HepG2 (cell line): Measurements from ENCODE around the gene CHMP1B. TPM values are rescaled to one million over a fixed set of nuclear protein-coding genes. Genes with fewer than 3 reads are reported as not detected.
A peak's percentile ranks its signal among the peaks of the same experiment; 100 is the strongest.

Source experiments
- ATAC-seq: fragments of 200-7000 bp; cut with Tn5 transposase; 3 replicates; pipeline ENCODE4 v1.9.1; 2020; ENCODE audit warnings: mild to moderate bottlenecking, moderate library complexity
- BruUV-seq: library from RNA; stranded (reverse); fragments of 400-500 nt; replicated peaks from 2 replicates; lab custom pipeline; 2021; lab: Mats Ljungman, UMichigan
- CTCF ChIA-PET: fragments of 300-600 bp; formaldehyde crosslinking; extraction: SDS; loops from one replicate; lab custom pipeline; 2021; ENCODE audit warnings: low total read pairs, inconsistent platforms, low intra/inter-chr PET ratio; lab: Yijun Ruan, JAX
- POLR2A ChIA-PET: fragments of 350-600 bp; sonication (Branson Sonifier 250); formaldehyde crosslinking; loops from one replicate; lab custom pipeline; 2020; ENCODE audit warnings: antibody characterized with exemption, inconsistent platforms; lab: Yijun Ruan, JAX
- DNase-seq: peaks from one replicate; pipeline ENCODE4 v3.0.0-alpha.2; 2015; ENCODE audit warnings: low spot score
- FAIRE-seq: peaks from 3 replicates; lab custom pipeline; 2011; peaks lifted over from hg19 to GRCh38; lab: Jason Lieb, UNC
- H2AFZ ChIP-seq: one replicate; pipeline ENCODE4 v1.6.1; 2011; ENCODE audit warnings: low read length, inconsistent platforms
- H3K27ac ChIP-seq: fragments of 300-600 bp; 3 replicates; pipeline ENCODE4 v1.8.0; 2011; ENCODE audit warnings: mixed run types, mild to moderate bottlenecking, mixed read lengths, low read length, inconsistent platforms; ENCODE audit not compliant: insufficient read depth; ENCODE audit errors: extremely low read length
- H3K27me3 ChIP-seq, 2 experiments: fragments of 200-600 bp in 1 of 2; 2 replicates in 1 of 2; 3 replicates in 1 of 2; pipeline versions ENCODE4 v1.6.0 to v1.8.0; 2011; ENCODE audit warnings: low read length in 2 of 2, mild to moderate bottlenecking in 2 of 2, moderate library complexity in 2 of 2, inconsistent platforms in 1 of 2; ENCODE audit not compliant: insufficient read depth in 2 of 2, control insufficient read depth in 1 of 2
- H3K36me3 ChIP-seq, 2 experiments: fragments of 200-600 bp in 1 of 2; replicated peaks in 1 of 2; 2 replicates in 1 of 2; 3 replicates in 1 of 2; pipeline versions ENCODE4 v1.5.1 to v1.8.0; 2011; ENCODE audit warnings: low read length in 2 of 2, inconsistent platforms in 1 of 2; ENCODE audit not compliant: insufficient read depth in 2 of 2, control insufficient read depth in 1 of 2
- H3K4me1 ChIP-seq: 2 replicates; pipeline ENCODE4 v1.5.1; 2012; ENCODE audit warnings: low read length, inconsistent platforms; ENCODE audit not compliant: insufficient read depth
- H3K4me2 ChIP-seq: 2 replicates; pipeline ENCODE4 v1.6.0; 2011; ENCODE audit warnings: low read depth, low read length, inconsistent platforms
- H3K4me3 ChIP-seq, 3 experiments: fragments of 200-600 bp in 1 of 3; sonication (generic), shearing (Covaris generic) in 1 of 3; replicated peaks in 1 of 3; 2 replicates each; pipeline ENCODE4 v1.5.1; 2011 to 2016; ENCODE audit warnings: low read length in 3 of 3, inconsistent platforms in 2 of 3, low read depth in 2 of 3, mild to moderate bottlenecking in 2 of 3, control low read depth in 1 of 3, mixed read lengths in 1 of 3; ENCODE audit not compliant: insufficient read depth in 1 of 3
- H3K79me2 ChIP-seq: one replicate; pipeline ENCODE4 v1.6.1; 2011; ENCODE audit warnings: low read length, inconsistent platforms; ENCODE audit not compliant: insufficient read depth
- H3K9ac ChIP-seq: 2 replicates; pipeline ENCODE4 v1.6.0; 2011; ENCODE audit warnings: mild to moderate bottlenecking, low read depth, low read length, inconsistent platforms; ENCODE audit not compliant: insufficient read depth
- H3K9me3 ChIP-seq: 2 replicates; pipeline ENCODE4 v1.5.1; 2012; ENCODE audit warnings: mild to moderate bottlenecking, low read length
- H4K20me1 ChIP-seq: 2 replicates; pipeline ENCODE4 v1.6.0; 2011; ENCODE audit warnings: inconsistent platforms, mild to moderate bottlenecking, low read length, moderate library complexity; ENCODE audit not compliant: insufficient read depth
- RFXAP ChIP-seq: sonication (generic); formaldehyde crosslinking; IDR thresholded peaks from 2 replicates; pipeline ENCODE4 v1.4.0; 2020; ENCODE audit warnings: missing genetic modification reagents, borderline replicate concordance
- SP5 ChIP-seq: IDR thresholded peaks from 2 replicates; pipeline ENCODE4 v1.6.1; 2016; ENCODE audit warnings: low read depth, borderline replicate concordance
- ZNF768 ChIP-seq: sonication (generic); formaldehyde crosslinking; IDR thresholded peaks from 2 replicates; pipeline ENCODE4 v1.4.0; 2020; ENCODE audit warnings: missing genetic modification reagents
- ZSCAN25 ChIP-seq: sonication (generic); formaldehyde crosslinking; IDR thresholded peaks from 2 replicates; pipeline ENCODE4 v1.8.0; 2022; ENCODE audit warnings: mild to moderate bottlenecking, missing genetic modification reagents
- WGBS: methylation state at CpG from one replicate; pipeline ENCODE4 v1.1.6; 2017; ENCODE audit warnings: low lambda C conversion rate; 5-methylcytosine and 5-hydroxymethylcytosine counted together
- in situ Hi-C: cut with HindIII; loops from 2 replicates; pipeline ENCODE4 v1.10.0; 2017; ENCODE audit warnings: low pct_unique_long_range_greater_than_20kb; ENCODE audit not compliant: extremely low pct_ligation_motif_present
- intact Hi-C: fragments of 100-400 bp; cut with micrococcal nuclease; formaldehyde crosslinking; loops from one replicate; pipeline ENCODE4 v1.10.0; 2022; ENCODE audit not compliant: unreplicated experiment
- polyA plus RNA-seq, 8 experiments: library from polyadenylated mRNA; depleted of rRNA in 3 of 8; stranded (reverse) in 7 of 8; unstranded in 1 of 8; fragments of >200 nt; fragmentation: Illumina TruSeq in 4 of 8; extraction: Trizol in 4 of 8; gene quantifications; 2 replicates each; pipeline versions ENCODE4 v1.2.1 to v1.2.3, GENCODE V29; 2011 to 2016; ENCODE audit warnings: low read depth in 4 of 8, missing spikeins in 1 of 8, mixed read lengths in 1 of 8; ENCODE audit not compliant: insufficient read depth in 1 of 8
- total RNA-seq, 5 experiments: library from RNA; depleted of rRNA; stranded (reverse); fragments of >200 nt; fragmentation: Illumina TruSeq; extraction: Trizol; gene quantifications; 2 replicates each; pipeline ENCODE4 v1.2.3, GENCODE V29; 2016; ENCODE audit warnings: low read depth in 1 of 5

Gene CHMP1B
- total and polyA plus RNA-seq, 2 of the 13 experiments (the other 11 are each of a cell fraction or from before 2014, with no cell fraction given): 18.8 to 20.2 TPM

- peak; percentile 46; the same call in 1 of the 2 replicates for TF ChIP-seq SP5
- no peak for TF ChIP-seq RFXAP (CRISPR knock-in tag)
Observed at GRCh38 chr18:11885278-11885947, 34.2 kb downstream of the CHMP1B start (continued).

DNA sequence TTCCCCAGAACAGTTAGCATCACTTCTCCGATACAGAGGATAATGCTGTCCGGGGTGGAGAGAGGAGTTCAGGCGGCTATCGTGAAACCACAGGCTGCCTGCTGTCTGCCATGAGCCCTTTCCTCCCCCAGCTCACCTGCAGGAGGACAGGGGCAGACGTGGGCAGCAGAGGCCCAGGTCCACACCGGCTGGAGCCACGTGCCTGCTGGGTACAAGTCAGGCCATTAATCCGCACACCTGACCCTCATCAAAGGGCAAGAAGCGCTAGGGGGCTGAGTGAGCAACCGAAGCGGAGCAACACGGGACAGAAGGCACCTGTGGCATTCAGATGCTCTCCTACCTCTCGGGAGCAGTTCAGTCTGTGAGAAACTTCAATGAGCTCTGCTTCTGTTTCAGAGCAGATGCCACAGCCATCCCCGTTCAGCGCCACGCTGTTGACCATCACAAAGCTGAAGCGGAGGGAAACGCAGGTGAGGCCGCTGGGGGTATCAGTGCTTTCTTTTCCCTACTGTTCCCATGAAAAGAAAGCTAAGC is 35.4 kb downstream of the CHMP1B start:
- Histone ChIP-seq H3K27me3 (no peaks in the 10 kb centered on the region), H3K4me2 (no peak overlapping the region), H3K9ac (no peak overlapping the region), H2AFZ (no peak overlapping the region), H3K4me3 (no peak overlapping the region), H4K20me1 (no peaks in the 10 kb centered on the region), H3K36me3 (no peaks in the 10 kb centered on the region; a peak in 1 of 5 replicates), H3K9me3 (no peaks in the 10 kb centered on the region), H3K27ac (no peak overlapping the region), H3K4me1 (peaks cover 55% of the 10 kb centered on the region), H3K79me2 (no peaks in the 10 kb centered on the region)
- 89% methylated on average over 13 of the region's 19 CpGs for WGBS
- ChIA-PET CTCF (no interaction called here), POLR2A (interaction anchor here (1.0 to 1.6 kb wide), 2 partner anchors 30 to 108 kb away, joined by 3 to 4 read pairs; no protein-coding TSS in a partner anchor)
- ATAC-seq (no peak), DNase-seq (no peak), FAIRE-seq (no peak)
- in situ Hi-C loops: no loop called here
- no TSS peak for BruUV-seq
- TF ChIP-seq ZSCAN25 (CRISPR knock-in tag) (no peak), ZNF768 (CRISPR knock-in tag) (peak; percentile 16; the same call in 1 of the 2 replicates)
- intact Hi-C loops: no loop called here
